ENCODE data around the gene SMCO2. TPM values are rescaled to one million over a fixed set of nuclear protein-coding genes. Genes with fewer than 3 reads are reported as not detected.

SMCO2 gene
- total and polyA plus RNA-seq, 2 of the 13 experiments (the other 11 are each of a cell fraction or from before 2014, with no cell fraction given), result 0.15 TPM; not detected in 1

DNA sequence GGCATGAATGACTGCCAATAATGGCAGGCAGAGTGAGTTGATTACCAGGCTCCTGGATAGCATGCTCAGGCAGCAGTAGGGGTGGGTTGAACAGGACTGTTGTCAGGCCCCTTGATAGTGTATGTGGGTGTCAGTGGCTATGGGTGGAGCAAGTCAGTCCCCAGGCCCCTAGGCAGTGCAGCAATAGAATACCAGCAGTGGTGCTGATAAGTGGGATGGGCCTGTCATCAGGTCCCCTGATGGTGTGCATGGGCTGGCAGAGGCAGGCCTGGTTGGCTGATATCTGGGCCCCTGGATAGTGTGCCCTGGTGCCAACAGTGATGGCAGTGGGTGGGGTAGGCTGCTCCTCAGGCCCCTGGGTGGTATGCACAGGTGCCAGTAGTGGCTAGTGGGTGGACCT is 32.4 kb downstream of the SMCO2 start:
- no TSS peak for BruUV-seq (replicated peaks)
- CTCF ChIA-PET (ENCODE audit: low intra/inter-chr PET ratio, low total read pairs), result no interaction called here
- H2AFZ ChIP-seq (ENCODE audit: low read length), result no peak overlapping the region
- DNase-seq (ENCODE audit: low spot score) (no peak), ATAC-seq (no peak), FAIRE-seq (no peak)
- peaks cover 28% of the 10 kb centered on the region for H3K9me3 ChIP-seq (ENCODE audit: low read length)
- TF ChIP-seq, protein P1, sequence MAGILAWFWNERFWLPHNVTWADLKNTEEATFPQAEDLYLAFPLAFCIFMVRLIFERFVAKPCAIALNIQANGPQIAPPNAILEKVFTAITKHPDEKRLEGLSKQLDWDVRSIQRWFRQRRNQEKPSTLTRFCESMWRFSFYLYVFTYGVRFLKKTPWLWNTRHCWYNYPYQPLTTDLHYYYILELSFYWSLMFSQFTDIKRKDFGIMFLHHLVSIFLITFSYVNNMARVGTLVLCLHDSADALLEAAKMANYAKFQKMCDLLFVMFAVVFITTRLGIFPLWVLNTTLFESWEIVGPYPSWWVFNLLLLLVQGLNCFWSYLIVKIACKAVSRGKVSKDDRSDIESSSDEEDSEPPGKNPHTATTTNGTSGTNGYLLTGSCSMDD (CRISPR knock-in tag; IDR thresholded peaks at IDR 0.05), result no peak
- TF ChIP-seq ZNF207 (IDR thresholded peaks at IDR 0.05; ENCODE audit: borderline replicate concordance) (no peak), ZNF644 (CRISPR knock-in tag; IDR thresholded peaks at IDR 0.05; ENCODE audit: low read depth) (no peak), ZNF280D (CRISPR knock-in tag; IDR thresholded peaks at IDR 0.05) (no peak), SNAPC2 (CRISPR knock-in tag; IDR thresholded peaks at IDR 0.05) (no peak), ZNF101 (CRISPR knock-in tag; IDR thresholded peaks at IDR 0.05; ENCODE audit: borderline replicate concordance, low read depth) (no peak), IRF2 (CRISPR knock-in tag; IDR thresholded peaks at IDR 0.05) (no peak), KMT2A (CRISPR knock-in tag; IDR thresholded peaks at IDR 0.05) (no peak), UBTF (CRISPR knock-in tag; IDR thresholded peaks at IDR 0.05) (no peak), SAFB2 (CRISPR knock-in tag; IDR thresholded peaks at IDR 0.05; ENCODE audit: borderline replicate concordance, low read depth) (no peak), BCL6 (CRISPR knock-in tag; IDR thresholded peaks at IDR 0.05) (no peak)
- TF ChIP-seq, protein P2, sequence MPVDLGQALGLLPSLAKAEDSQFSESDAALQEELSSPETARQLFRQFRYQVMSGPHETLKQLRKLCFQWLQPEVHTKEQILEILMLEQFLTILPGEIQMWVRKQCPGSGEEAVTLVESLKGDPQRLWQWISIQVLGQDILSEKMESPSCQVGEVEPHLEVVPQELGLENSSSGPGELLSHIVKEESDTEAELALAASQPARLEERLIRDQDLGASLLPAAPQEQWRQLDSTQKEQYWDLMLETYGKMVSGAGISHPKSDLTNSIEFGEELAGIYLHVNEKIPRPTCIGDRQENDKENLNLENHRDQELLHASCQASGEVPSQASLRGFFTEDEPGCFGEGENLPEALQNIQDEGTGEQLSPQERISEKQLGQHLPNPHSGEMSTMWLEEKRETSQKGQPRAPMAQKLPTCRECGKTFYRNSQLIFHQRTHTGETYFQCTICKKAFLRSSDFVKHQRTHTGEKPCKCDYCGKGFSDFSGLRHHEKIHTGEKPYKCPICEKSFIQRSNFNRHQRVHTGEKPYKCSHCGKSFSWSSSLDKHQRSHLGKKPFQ (CRISPR knock-in tag; IDR thresholded peaks at IDR 0.05; ENCODE audit: insufficient replicate concordance), result no peak
- TF ChIP-seq, protein P3, sequence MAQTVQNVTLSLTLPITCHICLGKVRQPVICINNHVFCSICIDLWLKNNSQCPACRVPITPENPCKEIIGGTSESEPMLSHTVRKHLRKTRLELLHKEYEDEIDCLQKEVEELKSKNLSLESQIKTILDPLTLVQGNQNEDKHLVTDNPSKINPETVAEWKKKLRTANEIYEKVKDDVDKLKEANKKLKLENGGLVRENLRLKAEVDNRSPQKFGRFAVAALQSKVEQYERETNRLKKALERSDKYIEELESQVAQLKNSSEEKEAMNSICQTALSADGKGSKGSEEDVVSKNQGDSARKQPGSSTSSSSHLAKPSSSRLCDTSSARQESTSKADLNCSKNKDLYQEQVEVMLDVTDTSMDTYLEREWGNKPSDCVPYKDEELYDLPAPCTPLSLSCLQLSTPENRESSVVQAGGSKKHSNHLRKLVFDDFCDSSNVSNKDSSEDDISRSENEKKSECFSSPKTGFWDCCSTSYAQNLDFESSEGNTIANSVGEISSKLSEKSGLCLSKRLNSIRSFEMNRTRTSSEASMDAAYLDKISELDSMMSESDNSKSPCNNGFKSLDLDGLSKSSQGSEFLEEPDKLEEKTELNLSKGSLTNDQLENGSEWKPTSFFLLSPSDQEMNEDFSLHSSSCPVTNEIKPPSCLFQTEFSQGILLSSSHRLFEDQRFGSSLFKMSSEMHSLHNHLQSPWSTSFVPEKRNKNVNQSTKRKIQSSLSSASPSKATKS (CRISPR knock-in tag; IDR thresholded peaks at IDR 0.05), result no peak
- intact Hi-C loops (cut with micrococcal nuclease; ENCODE audit: unreplicated experiment) (no loop called here), in situ Hi-C loops (cut with HindIII; ENCODE audit: extremely low pct_ligation_motif_present, low pct_unique_long_range_greater_than_20kb) (no loop called here)
- H4K20me1 ChIP-seq (ENCODE audit: insufficient read depth, low read length), result no peaks in the 10 kb centered on the region
- H3K9ac ChIP-seq (ENCODE audit: insufficient read depth, low read depth, low read length), result no peak overlapping the region
- POLR2A ChIA-PET, result no interaction called here
- no peaks in the 10 kb centered on the region for H3K27me3 ChIP-seq (ENCODE audit: control insufficient read depth in 1 of 2, insufficient read depth in 2 of 2, low read length in 2 of 2)
- no peak overlapping the region for H3K27ac ChIP-seq (ENCODE audit: extremely low read length, insufficient read depth, low read length)
- H3K79me2 ChIP-seq (ENCODE audit: insufficient read depth, low read length), result no peaks in the 10 kb centered on the region
- no peak overlapping the region for H3K4me2 ChIP-seq (ENCODE audit: low read depth, low read length)
- no peaks in the 10 kb centered on the region for H3K4me1 ChIP-seq (ENCODE audit: insufficient read depth, low read length)
- no peaks in the 10 kb centered on the region for H3K36me3 ChIP-seq (replicated peaks in 1 of 2; ENCODE audit: control insufficient read depth in 1 of 2, insufficient read depth in 2 of 2, low read length in 2 of 2)
- H3K4me3 ChIP-seq (replicated peaks in 1 of 3; ENCODE audit: insufficient read depth in 1 of 3, low read depth in 2 of 3, low read length in 3 of 3), result no peak overlapping the region

Data from HepG2 (cell line).